GM12865 (cell line): ENCODE measurements around the gene PTPRCAP.

Experiments used
- DNase-seq: peaks from one replicate; pipeline ENCODE4 v3.0.0; 2010; ENCODE audit warnings: low read depth
- H3K4me3 ChIP-seq: 2 replicates; pipeline ENCODE4 v1.5.1; 2011; ENCODE audit warnings: mild to moderate bottlenecking, low read depth, low read length, control low read depth
- CTCF ChIP-seq: IDR thresholded peaks from 2 replicates; pipeline ENCODE4 v1.5.1; 2011; ENCODE audit warnings: low read length, control low read depth, low read depth, inconsistent platforms; ENCODE audit not compliant: insufficient read depth; ENCODE audit errors: missing control alignments

Gene PTPRCAP

GRCh38 chr11:67438158-67438902 is 848 bp upstream of the PTPRCAP start:
- DNase-seq, result peak; percentile 85
- peak overlapping the region; percentile 88 for H3K4me3 ChIP-seq
- TF ChIP-seq CTCF, result no peak

DNA sequence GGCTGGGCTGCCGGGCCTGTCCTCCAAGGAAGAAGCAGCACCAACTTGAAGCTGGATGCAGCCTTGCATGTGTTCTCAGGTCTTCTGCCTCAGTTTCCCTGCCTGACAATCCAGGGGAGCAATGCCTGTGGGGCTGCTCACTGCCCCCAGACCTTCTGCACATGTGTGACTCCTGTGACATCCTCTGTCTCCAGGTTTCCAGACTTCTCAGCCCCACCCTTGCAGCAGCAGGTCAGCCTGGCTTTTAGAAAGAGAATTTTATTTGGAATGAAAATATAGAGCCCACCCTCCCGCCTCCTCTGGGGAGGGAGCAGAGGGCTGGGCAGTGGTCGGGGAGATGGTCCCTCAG is 301 bp upstream of the PTPRCAP start:
- H3K4me3 ChIP-seq, result peak overlapping the region; percentile 88
- no peak for DNase-seq
- no peak for TF ChIP-seq CTCF

DNA sequence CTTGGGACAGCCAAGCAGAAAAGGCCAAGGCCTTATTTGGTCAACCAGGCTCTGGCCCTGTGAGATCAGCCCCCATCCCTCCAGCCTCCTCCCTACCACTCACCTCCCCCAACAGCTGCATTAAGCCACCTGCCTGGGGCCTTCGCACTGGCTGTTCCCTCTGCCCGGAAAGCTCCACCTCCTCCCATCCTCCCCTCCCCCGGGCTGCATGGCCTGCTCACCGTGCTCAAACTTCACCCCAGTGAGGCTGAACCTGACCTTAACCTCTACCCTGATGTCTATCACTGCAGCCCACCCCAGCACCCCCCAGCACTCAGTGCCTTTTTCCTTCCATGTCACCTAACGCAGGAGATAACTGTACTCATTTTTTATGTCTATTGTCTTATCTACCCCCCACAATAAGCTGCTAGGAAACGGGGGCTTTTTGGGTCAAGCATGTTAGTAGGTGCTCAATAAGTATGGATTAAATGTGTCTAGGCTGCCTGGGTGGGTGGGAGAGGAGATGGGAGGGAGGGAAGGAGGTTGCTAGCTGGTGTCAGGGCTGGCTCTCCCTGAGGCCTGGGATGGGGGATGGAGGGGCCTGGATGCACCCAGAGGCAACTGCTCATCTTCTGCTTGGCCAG is 912 bp downstream of the PTPRCAP start:
- H3K4me3 ChIP-seq, result peak overlapping the region; percentile 88
- peak; percentile 93 for DNase-seq

DNA sequence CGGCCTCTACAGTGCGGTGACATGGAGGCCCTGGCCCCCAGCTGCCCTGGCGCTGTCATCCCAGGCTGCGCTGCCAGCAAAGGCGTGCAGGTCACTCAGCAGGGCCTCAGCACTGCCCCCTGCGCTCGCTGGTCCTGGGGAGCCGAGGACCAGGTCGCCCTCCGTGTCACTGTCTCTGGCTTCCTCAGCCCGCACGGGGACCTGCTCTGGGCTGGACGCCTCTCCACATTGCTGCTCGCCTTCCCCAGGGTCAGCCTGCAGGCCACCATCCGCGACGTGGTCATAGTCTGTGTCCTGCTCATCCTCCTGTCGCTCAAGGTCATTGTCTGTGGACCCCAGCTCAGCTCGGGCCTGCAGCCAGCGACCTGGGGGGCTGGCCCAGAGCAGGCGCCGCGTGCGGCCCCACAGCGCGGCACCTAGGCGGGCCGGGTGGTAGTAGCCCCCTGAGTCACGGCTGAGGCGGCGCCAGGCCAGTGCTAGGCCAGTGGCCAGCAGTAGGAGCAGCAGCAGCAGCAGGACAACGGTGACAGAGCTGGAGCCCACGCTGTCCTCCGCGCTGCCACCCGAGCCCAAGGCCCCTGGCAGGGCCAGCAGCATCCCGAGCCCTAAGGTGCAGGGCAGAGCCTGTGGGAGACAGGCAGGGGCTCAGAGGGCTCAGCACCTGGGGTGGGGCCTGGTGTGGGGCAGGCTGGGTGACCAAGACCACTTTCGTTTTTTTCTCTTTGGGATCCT is 1.6 kb downstream of the PTPRCAP start:
- peak overlapping the region; percentile 88 for H3K4me3 ChIP-seq
- peak; percentile 21 for DNase-seq
- TF ChIP-seq CTCF, result no peak

More for the DNA sequence above, 912 bp downstream of the PTPRCAP start:
- TF ChIP-seq CTCF, result no peak

- peak; percentile 15 for DNase-seq
- peak overlapping the region; percentile 88 for H3K4me3 ChIP-seq
Observed at GRCh38 chr11:67435031-67435726, 2.3 kb downstream of the PTPRCAP start.

GRCh38 chr11:67434395-67434881 is 3.0 kb downstream of the PTPRCAP start:
- DNase-seq, result peak; percentile 46
- peak overlapping the region; percentile 88 for H3K4me3 ChIP-seq
- TF ChIP-seq CTCF, result no peak

More at GRCh38 chr11:67435031-67435726, 2.3 kb downstream of the PTPRCAP start:
- TF ChIP-seq CTCF, result no peak
